ENCODE data around the gene SUSD6.

The SUSD6 gene

GRCh38 chr14:69579476-69579875 lies 31.9 kb upstream of the SUSD6 start:
- no peak for DNase-seq (ENCODE audit: low read depth)
- no peak for TF ChIP-seq CTCF (conservative IDR thresholded peaks at IDR 0.05; ENCODE audit: control insufficient read depth, insufficient read depth, low read depth, low read length)
- no peak overlapping the region for H3K4me3 ChIP-seq (ENCODE audit: control insufficient read depth, low read depth, low read length)

GRCh38 chr14:69580009-69580577 lies 31.3 kb upstream of the SUSD6 start:
- TF ChIP-seq CTCF (conservative IDR thresholded peaks at IDR 0.05; ENCODE audit: control insufficient read depth, insufficient read depth, low read depth, low read length): peak; percentile 89
- peak; percentile 100 for DNase-seq (ENCODE audit: low read depth)
- no peak overlapping the region for H3K4me3 ChIP-seq (ENCODE audit: control insufficient read depth, low read depth, low read length)

GRCh38 chr14:69581316-69581935 lies 30.0 kb upstream of the SUSD6 start:
- DNase-seq (ENCODE audit: low read depth): no peak
- H3K4me3 ChIP-seq (ENCODE audit: control insufficient read depth, low read depth, low read length): no peak overlapping the region
- TF ChIP-seq CTCF (conservative IDR thresholded peaks at IDR 0.05; ENCODE audit: control insufficient read depth, insufficient read depth, low read depth, low read length): no peak

GRCh38 chr14:69582212-69582611 lies 29.2 kb upstream of the SUSD6 start:
- DNase-seq (ENCODE audit: low read depth): peak; percentile 82
- TF ChIP-seq CTCF (conservative IDR thresholded peaks at IDR 0.05; ENCODE audit: control insufficient read depth, insufficient read depth, low read depth, low read length): no peak
- no peak overlapping the region for H3K4me3 ChIP-seq (ENCODE audit: control insufficient read depth, low read depth, low read length)

GRCh38 chr14:69582829-69583228 lies 28.6 kb upstream of the SUSD6 start:
- no peak for TF ChIP-seq CTCF (conservative IDR thresholded peaks at IDR 0.05; ENCODE audit: control insufficient read depth, insufficient read depth, low read depth, low read length)
- no peak overlapping the region for H3K4me3 ChIP-seq (ENCODE audit: control insufficient read depth, low read depth, low read length)
- DNase-seq (ENCODE audit: low read depth): no peak

- no peak for TF ChIP-seq CTCF (conservative IDR thresholded peaks at IDR 0.05; ENCODE audit: control insufficient read depth, insufficient read depth, low read depth, low read length)
- H3K4me3 ChIP-seq (ENCODE audit: control insufficient read depth, low read depth, low read length): no peak overlapping the region
- no peak for DNase-seq (ENCODE audit: low read depth)
These were observed 27.0 kb upstream of the SUSD6 start for GRCh38 chr14:69584389-69584788.

Measured in fibroblast of mammary gland (primary cell).